HG03342 (cell line): Measurements from ENCODE around the gene WIZ.

Source experiments
- ATAC-seq: cut with Tn5 transposase; IDR thresholded peaks from one replicate; pipeline ENCODE4 v1.9.1; 2021; ENCODE audit warnings: mild to moderate bottlenecking, moderate library complexity; ENCODE audit not compliant: unreplicated experiment

The WIZ gene

DNA sequence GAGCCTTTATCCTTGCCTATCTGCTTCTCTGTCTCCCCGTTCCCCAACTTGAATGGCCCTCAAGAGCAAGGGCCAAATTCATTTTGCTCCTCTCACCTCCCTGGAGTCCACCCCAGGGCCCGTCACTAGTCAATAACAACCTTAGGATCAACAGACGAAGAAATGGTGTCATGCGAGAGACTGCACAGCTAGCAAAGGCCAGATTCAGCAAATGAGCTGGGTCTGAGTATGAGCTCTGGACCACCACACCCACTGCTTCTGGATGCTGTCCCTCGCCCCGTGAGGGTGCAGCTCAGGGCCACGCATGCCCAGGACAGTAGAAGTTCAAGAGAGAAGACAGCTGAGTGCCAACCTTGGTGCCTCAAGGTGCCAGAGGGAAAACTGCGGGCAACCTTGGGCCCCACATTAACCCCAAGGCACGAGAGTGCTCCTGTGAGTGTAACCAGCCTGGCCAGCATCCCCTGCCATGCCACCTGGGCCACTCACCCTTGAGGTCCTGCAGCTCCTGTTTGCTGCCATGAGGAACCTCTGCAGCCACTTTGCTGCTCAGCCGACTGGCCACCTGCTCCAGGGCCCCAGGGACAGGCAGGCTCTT is 19.1 kb downstream of the WIZ start:
- ATAC-seq, result no peak

DNA sequence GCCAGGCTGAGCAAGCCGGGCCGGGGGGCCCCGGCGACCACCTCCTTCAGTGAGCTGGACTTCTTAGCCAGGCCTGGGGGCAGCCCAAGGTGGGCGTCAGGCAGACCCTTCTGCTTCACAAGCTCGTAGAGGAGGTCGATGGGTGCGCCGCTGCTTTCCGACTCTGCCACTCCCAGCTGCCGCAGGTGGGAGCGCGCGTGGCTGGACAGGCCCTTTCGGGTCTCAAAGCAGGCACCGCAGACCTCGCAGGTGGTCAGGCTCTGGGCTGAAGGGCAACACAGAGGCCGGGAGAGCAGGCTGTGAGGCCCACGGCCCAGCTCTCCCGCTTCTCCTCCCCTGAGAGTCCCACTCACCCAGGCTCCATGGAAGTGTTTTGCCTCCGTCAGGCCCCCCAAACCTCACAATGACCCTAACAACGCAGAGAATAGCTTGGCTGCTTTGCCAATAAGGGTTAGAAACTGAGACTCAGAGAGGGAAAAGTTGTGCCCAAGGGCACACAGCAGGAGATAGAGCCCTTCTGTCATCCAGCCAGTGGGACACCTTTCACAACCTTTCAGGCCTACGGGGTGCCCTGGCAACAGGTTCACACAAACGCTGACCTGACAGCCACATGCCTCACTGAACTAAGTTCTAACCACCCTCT is 19.8 kb downstream of the WIZ start:
- no peak for ATAC-seq

DNA sequence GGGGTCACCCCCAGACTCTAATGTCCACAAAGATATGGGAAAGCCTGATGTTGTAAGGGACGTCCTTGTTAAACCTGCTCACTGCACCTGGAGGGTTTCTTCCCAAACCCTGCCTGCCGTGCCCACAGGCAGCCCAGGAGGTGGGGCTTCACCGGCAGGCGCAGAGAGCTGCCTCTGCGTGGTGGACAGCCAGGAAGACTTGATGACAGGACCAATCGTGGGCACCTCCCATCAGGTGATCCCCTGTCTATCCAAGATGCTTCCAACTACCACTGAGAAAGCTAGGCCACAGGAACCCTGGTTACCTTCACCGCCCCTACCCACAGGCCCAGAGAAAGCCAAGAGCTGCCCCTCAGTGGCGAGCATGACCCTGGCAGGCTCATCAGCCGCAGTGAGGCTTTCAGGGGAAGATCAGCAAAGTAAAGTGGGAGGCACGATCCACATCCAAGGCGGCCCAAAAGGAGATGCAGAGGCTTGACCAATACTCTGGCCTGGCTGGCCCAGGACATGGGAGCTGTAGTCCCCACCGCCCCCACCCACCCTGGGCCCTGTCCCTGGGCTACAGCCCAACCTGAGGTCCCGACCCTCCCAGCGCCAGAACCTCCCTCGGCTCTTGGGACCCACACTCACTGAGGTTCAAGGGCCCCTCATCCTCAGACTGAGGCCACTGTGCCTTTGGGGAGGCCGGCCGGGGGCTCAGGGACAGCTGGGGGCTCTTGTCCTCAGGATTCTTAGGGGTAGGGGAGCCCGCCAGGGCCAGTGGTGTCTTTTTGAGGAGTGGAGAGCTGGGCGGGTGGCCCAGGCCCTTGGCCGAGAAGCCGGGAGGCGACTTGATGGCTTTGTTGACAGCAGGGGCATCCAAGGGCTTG is 20.6 kb downstream of the WIZ start:
- ATAC-seq, result no peak

DNA sequence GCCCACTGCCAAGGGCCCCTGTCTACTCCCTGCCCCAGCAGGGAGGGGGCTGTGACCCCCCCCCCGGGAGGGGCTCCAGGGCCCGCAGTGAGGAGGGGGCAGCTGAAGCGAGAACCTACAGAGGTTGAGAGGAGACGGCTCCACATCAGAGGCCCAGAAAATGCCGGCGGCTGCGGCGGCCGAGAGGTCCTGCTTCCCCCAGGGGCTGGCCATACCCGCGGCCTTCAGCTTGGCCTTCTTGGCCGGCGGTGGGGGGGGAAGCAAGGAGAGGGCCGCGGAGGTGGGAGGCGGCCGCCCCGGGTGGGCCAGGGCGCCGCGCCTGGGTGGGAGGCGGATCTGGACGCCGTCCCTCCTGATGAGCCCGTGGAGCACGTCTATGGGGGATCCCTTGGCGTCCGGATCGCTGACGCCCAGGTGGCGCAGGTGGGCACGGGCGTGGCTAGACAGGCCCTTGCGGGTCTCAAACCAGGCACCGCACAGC is 21.7 kb downstream of the WIZ start:
- no peak for ATAC-seq

DNA sequence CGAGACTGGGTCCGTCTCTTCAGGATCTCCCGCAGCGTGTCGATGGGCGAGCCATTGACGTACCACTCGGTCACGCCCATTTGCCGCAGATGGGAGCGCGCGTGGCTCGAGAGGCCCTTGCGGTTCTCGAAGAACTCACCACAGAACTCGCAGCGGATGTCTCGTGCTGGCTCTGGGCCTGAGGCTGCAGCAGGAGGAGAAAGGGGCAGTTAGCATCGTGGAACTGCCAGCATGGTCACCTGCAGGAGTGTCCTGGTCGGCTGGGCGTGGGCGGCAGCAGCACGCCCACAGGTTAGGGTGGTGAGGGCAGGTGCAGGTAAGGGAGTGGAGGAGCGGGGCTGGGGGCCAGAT is 22.4 kb downstream of the WIZ start:
- no peak for ATAC-seq

DNA sequence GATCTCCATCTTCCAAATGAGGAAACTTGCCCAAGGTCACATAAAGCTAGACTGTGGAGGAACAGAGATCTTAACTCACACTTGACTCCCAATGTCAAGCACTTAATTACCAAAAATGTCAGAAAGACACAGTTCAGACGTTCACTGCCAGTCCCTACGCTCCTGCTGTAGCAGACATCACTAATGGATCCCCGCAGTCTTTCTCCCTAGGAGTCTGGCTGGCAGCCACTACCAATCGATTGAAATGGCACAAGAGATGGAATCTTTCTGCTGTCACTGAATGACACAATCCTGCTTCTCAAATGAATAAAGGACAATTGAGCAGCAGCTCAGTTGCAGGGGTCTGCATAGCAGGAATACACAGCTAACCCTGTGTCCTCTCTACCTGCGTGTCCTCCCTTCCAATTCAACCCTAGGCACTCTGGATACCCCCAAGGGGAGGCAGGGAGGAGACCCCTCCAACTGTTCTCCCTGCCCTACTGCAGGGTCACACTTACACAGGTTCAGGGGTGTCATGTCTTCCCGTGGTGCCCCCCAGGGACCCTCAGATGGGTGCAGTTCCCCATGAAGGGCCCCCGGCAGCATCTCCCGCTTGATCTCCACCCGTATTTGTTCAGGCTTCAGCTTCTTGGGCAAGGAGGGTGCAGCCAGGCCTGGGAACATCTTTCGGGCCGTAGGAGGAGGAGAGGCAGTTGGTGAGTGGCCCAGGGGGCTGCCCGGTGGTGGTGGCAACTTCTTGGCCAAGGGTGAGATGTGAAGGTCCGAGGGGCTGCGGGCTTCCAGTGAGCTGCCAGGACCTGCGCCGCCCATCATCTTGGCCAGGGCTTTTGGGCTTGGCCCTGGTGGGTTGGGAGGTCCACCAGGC is 23.0 kb downstream of the WIZ start:
- ATAC-seq, result no peak

DNA sequence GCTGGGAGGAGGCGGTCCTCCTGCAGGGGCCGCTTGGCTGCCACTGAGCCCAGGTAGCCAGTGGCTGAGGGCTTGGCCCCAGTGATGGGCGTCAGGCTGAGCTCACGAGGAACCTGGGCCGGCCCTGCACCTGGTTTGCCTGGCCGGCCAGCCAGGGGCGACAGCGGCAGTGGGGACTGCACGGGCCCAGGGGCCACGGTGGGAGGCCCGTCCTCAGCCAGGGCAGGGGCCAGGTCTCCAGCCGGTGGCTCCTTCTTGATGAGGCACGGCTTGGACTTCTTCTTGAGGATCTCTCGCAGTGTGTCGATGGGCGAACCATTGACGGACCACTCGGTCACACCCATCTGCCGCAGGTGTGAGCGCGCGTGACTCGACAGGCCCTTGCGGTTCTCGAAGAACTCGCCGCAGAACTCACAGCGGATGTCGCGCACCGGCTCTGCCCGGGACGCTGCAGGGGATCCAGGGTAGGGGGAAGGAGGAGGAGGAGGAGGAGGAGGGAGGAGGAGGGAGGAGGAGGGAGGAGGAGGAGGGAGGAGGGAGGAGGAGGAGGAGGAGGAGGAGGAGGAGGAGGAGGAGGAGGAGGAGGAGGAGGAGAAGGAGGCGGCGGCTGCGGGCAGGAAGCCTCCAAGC is 24.3 kb downstream of the WIZ start:
- ATAC-seq, result no peak

DNA sequence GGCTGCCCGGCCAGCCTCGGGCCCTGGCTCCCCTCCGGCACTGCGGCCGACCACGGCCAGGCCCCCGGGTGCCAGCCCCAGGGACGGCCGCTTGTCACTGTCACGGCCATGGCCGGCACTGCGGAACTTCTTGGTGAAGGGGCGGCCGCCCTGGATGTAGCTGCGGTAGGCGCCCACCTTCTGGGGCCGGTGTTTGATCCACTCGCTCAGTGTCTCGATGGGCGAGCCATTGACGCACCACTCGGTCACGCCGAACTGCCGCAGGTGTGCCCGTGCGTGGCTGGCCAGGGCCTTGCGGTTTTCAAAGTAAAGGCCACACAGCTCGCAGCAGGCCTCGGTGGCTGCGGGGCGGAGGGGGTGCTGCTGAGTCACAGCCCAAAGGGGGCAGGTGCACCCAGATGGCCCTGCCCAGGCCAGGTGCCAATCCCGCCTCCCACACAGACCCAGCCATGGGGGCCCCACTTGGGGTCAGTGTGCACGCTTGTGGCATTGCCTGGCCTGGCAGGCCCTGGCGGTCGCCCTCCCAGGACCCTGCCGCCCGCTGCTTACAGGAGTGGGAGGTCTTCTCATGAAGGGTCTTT is 25.0 kb downstream of the WIZ start:
- no peak for ATAC-seq

DNA sequence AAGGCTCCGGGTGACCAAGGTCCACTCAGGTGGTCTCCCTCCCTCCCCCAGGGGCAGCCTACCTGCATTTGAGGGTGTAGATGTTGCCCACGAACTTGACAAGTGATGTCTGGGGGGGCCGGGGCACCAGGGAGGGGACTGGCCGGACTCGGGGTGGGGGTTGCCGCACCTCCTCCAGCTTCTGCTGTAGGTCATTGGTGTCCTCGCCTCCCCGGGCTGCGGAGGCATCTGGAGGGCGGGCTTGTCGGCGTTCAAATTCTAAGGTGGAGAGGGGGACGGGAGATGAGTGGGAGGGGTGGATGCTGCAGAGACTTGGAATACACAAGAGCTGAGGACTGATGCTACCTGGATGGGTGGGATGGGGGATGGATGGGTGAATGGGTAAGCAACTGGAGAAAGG is 25.6 kb downstream of the WIZ start:
- no peak for ATAC-seq

DNA sequence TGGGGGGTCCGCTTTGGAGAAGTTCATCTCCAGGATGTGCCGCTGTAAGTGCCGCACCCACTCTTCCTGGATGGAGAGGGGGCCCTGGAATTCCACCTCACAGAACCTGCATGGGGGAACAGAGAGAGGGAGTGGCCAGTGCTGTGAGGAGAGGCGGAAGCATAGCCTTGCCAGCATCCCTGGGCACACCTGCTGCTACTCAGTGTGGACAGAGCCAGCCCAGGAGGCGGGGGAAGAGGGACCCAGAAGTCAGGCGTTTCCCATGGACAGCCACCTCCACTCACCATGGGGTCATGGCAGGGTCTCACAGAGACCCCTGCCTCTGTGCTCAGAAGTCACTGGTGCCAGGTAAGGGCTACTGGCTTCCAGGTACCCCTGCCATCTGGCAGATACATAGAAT is 26.6 kb downstream of the WIZ start:
- ATAC-seq, result no peak

DNA sequence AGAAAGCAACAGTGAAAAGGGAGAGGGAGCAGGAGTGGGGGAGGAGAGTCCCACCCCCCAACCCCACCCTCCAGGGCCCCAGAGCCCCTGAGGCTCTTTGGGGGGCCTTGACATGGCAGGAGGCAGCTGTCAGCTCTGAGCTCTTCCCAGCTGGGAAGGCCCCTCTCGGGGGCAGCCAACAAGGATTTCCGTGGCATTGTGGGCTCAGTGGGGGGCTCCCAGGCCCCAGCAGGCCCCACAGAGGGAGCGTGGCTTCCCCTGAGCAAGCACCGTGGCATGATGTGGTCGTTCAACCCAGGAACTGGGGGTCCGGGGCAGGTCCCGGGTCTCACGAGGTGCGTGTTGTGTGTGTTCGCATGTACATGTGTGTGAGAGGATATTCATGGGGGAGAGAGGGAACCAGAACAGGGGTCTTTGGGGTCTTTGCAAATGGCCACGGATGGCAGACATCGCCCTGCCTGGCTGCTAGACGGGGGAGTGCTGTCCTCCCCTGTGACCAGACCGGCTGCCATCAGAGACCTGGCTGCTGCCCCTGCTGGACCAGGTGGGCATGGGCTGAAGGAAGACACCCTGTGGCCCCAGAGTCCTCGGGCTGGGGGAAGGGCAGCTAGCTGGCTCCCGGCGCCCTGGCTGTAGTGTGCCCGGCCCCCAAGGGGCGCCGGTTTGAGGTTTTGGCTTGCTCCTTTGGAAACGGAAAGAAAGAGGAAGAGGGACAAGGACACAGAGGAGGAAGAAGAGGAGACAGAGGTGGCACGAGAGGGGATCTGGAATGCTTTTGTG is 27.3 kb downstream of the WIZ start:
- no peak for ATAC-seq

DNA sequence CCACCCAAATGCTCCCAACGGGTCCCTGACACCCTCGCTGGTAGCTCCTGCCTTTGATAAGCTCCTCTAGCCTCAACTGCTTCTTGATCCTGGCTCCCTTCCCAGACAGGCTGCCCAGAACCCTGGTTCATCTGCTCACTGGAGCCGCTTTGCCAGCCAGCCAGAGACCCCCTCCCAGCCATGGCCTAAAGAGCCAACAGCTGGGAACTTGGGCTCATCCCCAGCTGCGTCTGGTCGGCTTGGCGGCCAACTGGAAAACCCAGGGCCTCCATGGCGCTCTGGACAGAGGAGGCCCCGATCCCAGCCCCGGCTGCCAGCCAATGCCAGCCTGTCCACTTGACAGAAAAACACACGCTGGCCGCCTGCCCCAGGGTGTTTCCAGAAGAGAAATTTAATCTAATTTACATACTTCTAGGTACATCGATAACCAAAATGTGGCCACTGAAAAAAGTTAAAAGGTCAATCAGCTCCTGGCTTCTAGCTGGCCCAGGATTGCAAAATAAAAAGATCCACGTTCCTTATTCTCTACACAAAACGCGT is 28.0 kb downstream of the WIZ start:
- no peak for ATAC-seq

DNA sequence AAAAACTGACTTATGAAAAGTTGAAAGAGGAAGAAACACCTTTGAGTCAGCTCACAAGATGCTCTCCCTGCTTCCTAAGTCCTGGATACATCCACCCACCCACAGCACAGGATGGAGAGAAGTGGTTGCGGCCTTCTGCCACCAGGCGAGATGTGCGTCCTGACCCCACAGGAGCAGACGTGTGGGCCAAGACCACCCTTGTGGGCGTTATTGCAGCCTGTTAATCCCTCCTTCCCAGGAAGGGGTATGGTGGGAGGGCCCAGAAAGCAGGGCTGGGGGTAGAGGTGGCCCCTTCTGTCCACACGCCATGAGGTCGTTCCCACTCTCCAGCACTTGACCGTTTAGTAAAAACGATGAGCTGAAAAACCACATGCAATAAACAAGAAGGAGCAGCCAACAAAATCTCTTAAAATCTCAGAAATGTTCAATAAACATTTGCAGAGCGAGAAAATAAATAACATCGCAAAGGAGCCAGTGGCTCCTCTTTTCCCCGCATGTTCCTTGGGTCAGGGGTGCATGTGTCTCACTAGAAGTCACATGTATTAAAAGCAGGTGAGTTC is 28.5 kb downstream of the WIZ start:
- ATAC-seq, result no peak

DNA sequence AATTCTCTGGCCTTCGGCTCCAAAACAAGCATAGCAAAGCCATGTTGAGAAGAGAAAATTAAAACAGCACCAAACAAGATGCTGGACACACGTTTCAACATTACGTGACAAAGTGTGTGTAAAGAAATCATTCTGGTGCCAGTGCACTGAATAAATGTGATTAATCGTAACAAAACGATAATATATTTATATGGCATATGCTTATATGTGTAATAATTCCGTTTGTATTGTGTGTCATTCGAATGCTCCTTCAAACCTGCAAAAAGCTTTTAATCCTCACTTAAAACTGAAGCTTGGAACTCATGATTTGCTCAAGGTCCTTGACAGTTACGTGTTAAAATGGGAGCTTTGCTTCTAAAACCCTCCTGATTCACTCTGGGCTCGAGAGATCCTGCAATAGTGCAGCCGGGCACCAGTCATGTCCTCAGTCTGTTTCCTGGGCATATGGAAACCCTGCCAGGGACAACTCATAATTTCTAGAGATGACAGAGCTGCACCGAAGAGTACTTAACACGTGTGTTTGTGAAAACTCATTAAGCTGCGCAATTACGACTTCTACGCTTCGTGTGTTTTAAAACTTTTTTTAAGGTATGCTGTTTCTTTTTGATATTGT is 30.2 kb downstream of the WIZ start:
- ATAC-seq, result no peak

DNA sequence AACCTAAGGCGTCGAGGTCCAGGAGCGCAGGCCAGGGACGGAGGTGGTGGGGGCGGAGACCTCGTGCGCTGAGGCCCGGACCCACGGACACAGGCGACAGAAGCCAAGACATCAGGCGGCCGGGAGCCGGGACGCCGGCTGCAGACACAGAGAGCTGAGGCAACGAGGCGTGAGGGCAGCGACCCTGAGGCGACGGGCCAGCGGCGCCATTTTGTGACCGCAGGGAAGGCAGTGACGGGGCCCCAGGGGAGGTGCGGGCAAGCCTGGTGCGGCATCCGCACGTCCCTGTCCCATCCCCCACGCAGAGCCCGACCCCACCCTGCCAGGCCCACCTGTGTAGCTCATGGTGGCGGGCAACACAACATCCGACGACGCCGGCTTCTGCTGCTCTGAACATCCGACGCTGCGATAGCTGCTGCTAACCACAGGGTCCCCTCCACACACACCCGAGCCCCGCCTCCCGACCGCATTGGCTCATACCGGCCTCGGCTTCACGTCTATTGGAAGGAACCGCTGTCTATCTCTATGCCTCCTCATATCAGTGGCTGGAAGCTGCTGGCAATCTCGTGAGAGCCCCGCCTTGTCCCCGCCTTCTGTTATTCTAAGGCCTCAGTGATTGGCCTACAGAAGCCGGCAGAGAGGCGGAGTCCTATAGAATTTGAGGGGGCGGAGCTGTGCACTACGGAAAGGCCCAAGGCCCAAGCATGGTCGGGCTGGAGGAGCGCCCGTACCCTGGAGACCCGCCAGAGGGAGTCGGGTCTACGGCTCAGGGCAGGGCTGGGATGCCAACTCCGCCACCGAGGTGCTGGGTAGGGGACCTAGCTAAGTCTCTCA is 31.0 kb downstream of the WIZ start, which contains the start of gene AKAP8L:
TSS of gene AKAP8L (minus strand) at position 410 of the 834 bp plus-strand sequence. CDS start at position 345, 65 bp downstream.
- peak; percentile 91 for ATAC-seq

DNA sequence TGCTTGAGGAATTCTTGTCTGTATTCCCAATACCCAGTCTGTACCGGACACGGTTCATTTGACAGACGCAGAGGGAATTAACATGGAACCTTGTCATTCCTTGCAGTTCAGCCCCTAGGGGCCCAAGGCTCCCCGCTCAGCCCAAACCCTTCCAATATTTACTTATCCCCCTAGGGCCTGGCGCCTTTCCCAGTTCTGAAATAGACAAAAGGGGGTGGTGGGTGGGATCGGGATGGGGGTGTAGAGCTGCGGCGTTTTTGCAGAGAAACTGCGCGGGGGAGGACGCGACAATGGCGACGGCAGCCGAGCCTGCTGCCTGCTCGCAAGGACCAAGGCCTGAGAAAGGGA is 31.6 kb downstream of the WIZ start:
- ATAC-seq, result no peak

DNA sequence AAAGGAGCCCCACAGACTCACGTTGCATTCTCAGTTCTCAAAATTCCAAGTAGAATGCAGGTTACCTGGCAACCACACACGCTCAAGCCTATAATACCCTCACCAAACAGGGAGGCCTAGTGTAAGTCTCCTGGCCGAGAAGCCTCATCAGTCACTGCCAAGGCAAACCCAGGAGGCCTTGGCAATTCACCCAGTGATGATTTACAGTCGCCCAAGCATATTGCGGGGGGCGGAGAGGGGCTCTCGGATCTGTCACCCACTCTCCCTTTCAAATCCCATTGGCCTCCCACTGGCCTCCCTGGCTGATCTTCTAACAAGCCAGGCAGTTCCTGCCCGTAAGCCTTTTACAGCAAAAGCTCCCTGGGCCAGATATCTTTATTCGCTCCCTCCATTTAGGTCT is 32.1 kb downstream of the WIZ start:
- no peak for ATAC-seq

DNA sequence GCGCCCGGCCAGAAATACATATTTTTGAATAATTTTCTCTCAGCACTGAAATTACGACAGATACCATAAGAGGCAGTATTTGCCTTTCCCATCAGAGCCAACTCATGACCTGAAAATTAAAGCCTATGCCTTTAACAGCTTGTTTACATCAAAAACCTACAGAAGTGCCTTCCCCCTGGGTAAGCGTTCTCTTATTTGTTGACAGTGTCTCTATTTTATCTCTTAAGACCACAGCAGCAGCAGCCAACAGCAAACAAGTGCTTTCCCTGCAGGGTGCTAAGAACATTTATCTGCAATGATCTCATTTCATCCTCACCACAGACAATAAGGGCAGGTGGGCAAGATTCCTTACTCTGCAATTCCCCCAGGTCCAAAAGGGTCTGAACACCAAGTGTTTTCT is 36.9 kb downstream of the WIZ start:
- no peak for ATAC-seq
